ENCODE data around the gene CDC40. TPM values are rescaled to one million over a fixed set of nuclear protein-coding genes. Genes with fewer than 3 reads are reported as not detected.

Gene CDC40
- total RNA-seq, 3 donors from 2014 or later, result 19.7 to 24.2 (median 22.0) TPM

DNA sequence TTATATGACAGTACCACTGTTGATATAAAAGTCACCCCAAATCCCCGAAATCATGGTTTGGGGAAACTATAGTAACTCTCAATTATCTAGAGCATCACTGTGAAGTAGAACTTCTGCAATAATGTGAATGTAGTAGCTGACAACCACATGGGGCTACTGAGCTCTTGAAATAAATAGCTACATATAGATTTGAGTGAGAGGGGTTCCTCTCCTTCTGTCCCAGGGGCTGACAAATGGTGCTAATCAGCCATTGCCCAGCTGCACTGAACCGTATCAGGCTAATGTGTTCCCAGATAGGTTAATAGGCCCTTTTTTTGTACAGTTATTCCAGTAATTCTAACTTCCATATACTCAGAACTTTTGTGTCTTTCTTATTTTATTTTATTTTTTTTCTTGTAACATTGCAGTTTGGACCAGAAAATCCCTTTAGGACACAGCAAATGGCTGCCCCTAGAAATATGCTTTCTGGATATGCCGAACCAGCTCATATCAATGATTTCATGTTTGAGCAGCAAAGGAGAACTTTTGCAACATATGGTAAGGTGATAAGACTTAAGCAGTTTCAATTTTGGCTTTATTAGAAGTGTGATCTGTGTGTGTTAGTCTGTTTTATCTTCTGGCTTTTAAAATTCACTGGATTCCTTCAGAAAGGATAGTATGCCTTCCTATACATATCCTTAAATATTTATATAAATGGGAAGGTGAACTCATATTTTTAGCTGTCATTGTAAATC lies 21.1 kb downstream of the CDC40 start:
- intact Hi-C loops (cut with DNase I, micrococcal nuclease), result no loop called here
- Histone ChIP-seq H3K4me3 (no peak overlapping the region), H3K4me1 (ENCODE audit: low read depth) (no peaks in the 10 kb centered on the region), H3K36me3 (ENCODE audit: low read depth) (no peaks in the 10 kb centered on the region), H3K9me3 (no peaks in the 10 kb centered on the region)
- no peak for DNase-seq
- TF ChIP-seq, protein P1, sequence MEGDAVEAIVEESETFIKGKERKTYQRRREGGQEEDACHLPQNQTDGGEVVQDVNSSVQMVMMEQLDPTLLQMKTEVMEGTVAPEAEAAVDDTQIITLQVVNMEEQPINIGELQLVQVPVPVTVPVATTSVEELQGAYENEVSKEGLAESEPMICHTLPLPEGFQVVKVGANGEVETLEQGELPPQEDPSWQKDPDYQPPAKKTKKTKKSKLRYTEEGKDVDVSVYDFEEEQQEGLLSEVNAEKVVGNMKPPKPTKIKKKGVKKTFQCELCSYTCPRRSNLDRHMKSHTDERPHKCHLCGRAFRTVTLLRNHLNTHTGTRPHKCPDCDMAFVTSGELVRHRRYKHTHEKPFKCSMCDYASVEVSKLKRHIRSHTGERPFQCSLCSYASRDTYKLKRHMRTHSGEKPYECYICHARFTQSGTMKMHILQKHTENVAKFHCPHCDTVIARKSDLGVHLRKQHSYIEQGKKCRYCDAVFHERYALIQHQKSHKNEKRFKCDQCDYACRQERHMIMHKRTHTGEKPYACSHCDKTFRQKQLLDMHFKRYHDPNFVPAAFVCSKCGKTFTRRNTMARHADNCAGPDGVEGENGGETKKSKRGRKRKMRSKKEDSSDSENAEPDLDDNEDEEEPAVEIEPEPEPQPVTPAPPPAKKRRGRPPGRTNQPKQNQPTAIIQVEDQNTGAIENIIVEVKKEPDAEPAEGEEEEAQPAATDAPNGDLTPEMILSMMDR (IDR thresholded peaks at IDR 0.05), result no peak
- ATAC-seq, result no peak

DNA sequence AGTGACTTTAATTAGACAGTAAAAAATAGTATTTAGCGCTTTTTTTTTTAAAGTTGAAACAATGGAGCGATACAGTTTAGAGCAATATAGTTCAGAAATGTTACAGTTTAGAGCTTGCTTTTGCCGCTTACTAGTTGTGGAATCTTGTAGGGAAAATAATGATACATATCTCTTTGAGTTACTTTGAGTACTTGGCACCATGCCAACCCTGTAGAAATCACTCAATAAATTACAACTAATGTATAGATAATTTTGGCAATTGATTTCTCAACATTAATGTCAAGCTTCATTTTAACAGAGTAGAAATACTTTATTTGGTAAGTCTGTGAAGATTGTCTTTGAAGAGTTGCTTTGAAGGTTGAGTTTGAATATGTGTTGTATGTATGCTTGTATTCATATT lies 27.4 kb downstream of the CDC40 start:
- no peak for ATAC-seq
- no peak overlapping the region for H3K4me3 ChIP-seq
- no peaks in the 10 kb centered on the region for H3K9me3 ChIP-seq
- no peaks in the 10 kb centered on the region for H3K4me1 ChIP-seq (ENCODE audit: low read depth)
- H3K36me3 ChIP-seq (ENCODE audit: low read depth), result no peaks in the 10 kb centered on the region
- DNase-seq, result no peak
- TF ChIP-seq, protein P1 (IDR thresholded peaks at IDR 0.05), result no peak
- intact Hi-C loops (cut with DNase I, micrococcal nuclease), result no loop called here

DNA sequence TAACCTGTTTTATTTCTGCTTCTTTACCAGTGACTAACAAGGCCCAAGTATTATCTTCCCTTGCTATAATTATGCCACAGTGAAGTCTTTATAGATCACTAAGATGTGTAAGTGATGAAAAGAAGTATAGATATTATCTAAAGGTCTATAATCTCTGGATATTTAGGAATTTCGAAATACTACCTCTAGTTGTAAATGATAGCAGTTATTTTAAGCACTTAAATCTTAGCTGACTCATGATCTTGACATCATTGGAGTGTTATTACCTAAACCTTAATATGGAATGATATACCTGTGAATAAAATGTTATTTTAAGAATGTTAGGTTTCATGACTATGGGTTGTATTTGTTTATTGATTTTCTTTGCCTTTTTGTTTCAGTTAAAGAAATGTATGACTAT lies 31.5 kb downstream of the CDC40 start:
- Histone ChIP-seq H3K36me3 (ENCODE audit: low read depth) (no peaks in the 10 kb centered on the region), H3K9me3 (no peaks in the 10 kb centered on the region), H3K4me3 (no peak overlapping the region), H3K4me1 (ENCODE audit: low read depth) (no peaks in the 10 kb centered on the region)
- TF ChIP-seq, protein P1 (IDR thresholded peaks at IDR 0.05), result no peak
- intact Hi-C loops (cut with DNase I, micrococcal nuclease), result no loop called here
- DNase-seq (no peak), ATAC-seq (no peak)

DNA sequence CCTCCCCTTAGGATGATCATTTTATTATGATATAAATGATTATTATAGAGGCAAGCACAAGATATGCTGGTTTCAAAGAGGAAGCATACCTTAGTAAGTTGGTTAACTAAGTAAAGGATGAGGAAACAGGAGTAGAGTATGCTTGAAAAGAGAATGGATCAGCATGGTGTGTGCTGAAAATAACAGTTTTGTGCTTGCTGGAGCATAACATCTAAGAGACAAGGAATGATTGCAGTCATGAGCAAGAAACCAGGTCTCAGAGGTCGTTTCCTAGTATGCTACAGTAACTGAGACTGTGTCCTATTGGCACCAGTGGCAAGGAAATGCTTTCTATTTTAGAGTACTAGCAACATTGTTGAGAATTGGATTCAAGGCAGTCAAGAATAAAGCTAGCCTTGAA lies 34.1 kb downstream of the CDC40 start:
- H3K36me3 ChIP-seq (ENCODE audit: low read depth), result no peaks in the 10 kb centered on the region
- H3K4me1 ChIP-seq (ENCODE audit: low read depth), result no peaks in the 10 kb centered on the region
- no peak for ATAC-seq
- no peak overlapping the region for H3K4me3 ChIP-seq
- TF ChIP-seq, protein P1 (IDR thresholded peaks at IDR 0.05), result no peak
- intact Hi-C loops (cut with DNase I, micrococcal nuclease), result no loop called here
- no peaks in the 10 kb centered on the region for H3K9me3 ChIP-seq
- DNase-seq, result no peak

DNA sequence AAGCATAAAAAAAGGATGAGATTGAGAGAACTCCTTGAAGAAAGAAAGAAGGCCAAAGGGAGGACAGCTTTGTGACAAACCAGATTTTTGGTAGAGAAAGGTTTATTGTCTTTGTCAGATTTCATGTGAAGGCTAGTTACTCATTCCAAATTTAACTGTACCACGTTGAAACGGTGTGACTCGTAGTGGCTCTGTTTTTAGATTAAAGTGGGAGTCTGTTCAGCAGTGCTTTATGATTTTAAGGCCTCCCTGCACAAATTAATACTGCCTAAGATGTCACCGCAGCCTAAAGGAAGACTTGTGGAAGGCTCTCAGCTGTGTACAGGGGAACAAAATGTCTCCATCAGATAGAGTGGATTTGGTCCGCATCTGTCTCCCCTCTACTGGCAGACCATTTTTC lies 35.9 kb downstream of the CDC40 start:
- no peaks in the 10 kb centered on the region for H3K36me3 ChIP-seq (ENCODE audit: low read depth)

More for the DNA sequence above, 35.9 kb downstream of the CDC40 start:
- no peak for DNase-seq
- TF ChIP-seq, protein P1 (IDR thresholded peaks at IDR 0.05), result no peak
- Histone ChIP-seq H3K4me1 (ENCODE audit: low read depth) (no peaks in the 10 kb centered on the region), H3K9me3 (no peaks in the 10 kb centered on the region), H3K4me3 (no peak overlapping the region)
- ATAC-seq, result no peak
- intact Hi-C loops (cut with DNase I, micrococcal nuclease), result no loop called here
